Measurements from ENCODE around the gene KRTAP1-4.
"Not testable (repeated sequence)": the region's sequence is repeated elsewhere in the genome, so short reads cannot be mapped to it uniquely, and the experiment has no call there.

KRTAP1-4 gene

GRCh38 chr17:41052566-41052965 is 22.6 kb upstream of the KRTAP1-4 start:
- DNase-seq (ENCODE audit: low read depth in 1 of 2, low spot score in 1 of 2) = no peak

GRCh38 chr17:41049110-41049509 is 19.1 kb upstream of the KRTAP1-4 start:
- no peak for DNase-seq (ENCODE audit: low read depth in 1 of 2, low spot score in 1 of 2)
- no peak overlapping the region for H3K27ac ChIP-seq (replicated peaks)
- no peak overlapping the region for H3K4me3 ChIP-seq (replicated peaks; ENCODE audit: insufficient read depth, low read length)
- TF ChIP-seq CTCF (IDR thresholded peaks at IDR 0.05; ENCODE audit: insufficient read depth, low read length) = no peak
- TF ChIP-seq POLR2AphosphoS5 (IDR thresholded peaks at IDR 0.05; ENCODE audit: low read depth) = no peak
- TF ChIP-seq REST (IDR thresholded peaks at IDR 0.05; ENCODE audit: insufficient replicate concordance, low read depth) = no peak
- no peak for TF ChIP-seq GABPA (IDR thresholded peaks at IDR 0.05; ENCODE audit: low read depth)
- no peak for TF ChIP-seq SPI1 (IDR thresholded peaks at IDR 0.05; ENCODE audit: borderline replicate concordance, low read depth)
- no peaks in the 10 kb centered on the region for H3K27me3 ChIP-seq (ENCODE audit: insufficient read depth, poor library complexity, severe bottlenecking)

More at GRCh38 chr17:41052566-41052965, 22.6 kb upstream of the KRTAP1-4 start:
- TF ChIP-seq CTCF (IDR thresholded peaks at IDR 0.05; ENCODE audit: insufficient read depth, low read length) = no peak
- no peak for TF ChIP-seq GABPA (IDR thresholded peaks at IDR 0.05; ENCODE audit: low read depth)
- TF ChIP-seq POLR2AphosphoS5 (IDR thresholded peaks at IDR 0.05; ENCODE audit: low read depth) = no peak
- Histone ChIP-seq H3K27ac (replicated peaks) (no peak overlapping the region), H3K4me3 (replicated peaks; ENCODE audit: insufficient read depth, low read length) (no peak overlapping the region), H3K27me3 (ENCODE audit: insufficient read depth, poor library complexity, severe bottlenecking) (no peaks in the 10 kb centered on the region)

GRCh38 chr17:41048441-41048840 is 18.4 kb upstream of the KRTAP1-4 start:
- TF ChIP-seq CTCF (IDR thresholded peaks at IDR 0.05; ENCODE audit: insufficient read depth, low read length) (no peak), SPI1 (IDR thresholded peaks at IDR 0.05; ENCODE audit: borderline replicate concordance, low read depth) (no peak), POLR2AphosphoS5 (IDR thresholded peaks at IDR 0.05; ENCODE audit: low read depth) (no peak), GABPA (IDR thresholded peaks at IDR 0.05; ENCODE audit: low read depth) (no peak), REST (IDR thresholded peaks at IDR 0.05; ENCODE audit: insufficient replicate concordance, low read depth) (no peak)
- H3K4me3 ChIP-seq (replicated peaks; ENCODE audit: insufficient read depth, low read length) = no peak overlapping the region
- no peaks in the 10 kb centered on the region for H3K27me3 ChIP-seq (ENCODE audit: insufficient read depth, poor library complexity, severe bottlenecking)
- DNase-seq (ENCODE audit: low read depth in 1 of 2, low spot score in 1 of 2) = no peak
- H3K27ac ChIP-seq (replicated peaks) = no peak overlapping the region

GRCh38 chr17:41046735-41047465 is 16.9 kb upstream of the KRTAP1-4 start, which contains the start of gene KRTAP2-1:
Gene KRTAP2-1 (minus strand): TSS chr17:41047316. CDS start chr17:41047267, 49 bp downstream.
- not testable (repeated sequence) for H3K4me3 ChIP-seq (replicated peaks; ENCODE audit: insufficient read depth, low read length); DNase-seq (ENCODE audit: low read depth in 1 of 2, low spot score in 1 of 2); H3K27me3 ChIP-seq (ENCODE audit: insufficient read depth, poor library complexity, severe bottlenecking); H3K27ac ChIP-seq (replicated peaks)

All from HL-60 (cell line).